ENCODE measurements around the gene SAMD5.
"Not testable (repeated sequence)": the region's sequence is repeated elsewhere in the genome, so short reads cannot be mapped to it uniquely, and the experiment has no call there.

Gene SAMD5

DNA sequence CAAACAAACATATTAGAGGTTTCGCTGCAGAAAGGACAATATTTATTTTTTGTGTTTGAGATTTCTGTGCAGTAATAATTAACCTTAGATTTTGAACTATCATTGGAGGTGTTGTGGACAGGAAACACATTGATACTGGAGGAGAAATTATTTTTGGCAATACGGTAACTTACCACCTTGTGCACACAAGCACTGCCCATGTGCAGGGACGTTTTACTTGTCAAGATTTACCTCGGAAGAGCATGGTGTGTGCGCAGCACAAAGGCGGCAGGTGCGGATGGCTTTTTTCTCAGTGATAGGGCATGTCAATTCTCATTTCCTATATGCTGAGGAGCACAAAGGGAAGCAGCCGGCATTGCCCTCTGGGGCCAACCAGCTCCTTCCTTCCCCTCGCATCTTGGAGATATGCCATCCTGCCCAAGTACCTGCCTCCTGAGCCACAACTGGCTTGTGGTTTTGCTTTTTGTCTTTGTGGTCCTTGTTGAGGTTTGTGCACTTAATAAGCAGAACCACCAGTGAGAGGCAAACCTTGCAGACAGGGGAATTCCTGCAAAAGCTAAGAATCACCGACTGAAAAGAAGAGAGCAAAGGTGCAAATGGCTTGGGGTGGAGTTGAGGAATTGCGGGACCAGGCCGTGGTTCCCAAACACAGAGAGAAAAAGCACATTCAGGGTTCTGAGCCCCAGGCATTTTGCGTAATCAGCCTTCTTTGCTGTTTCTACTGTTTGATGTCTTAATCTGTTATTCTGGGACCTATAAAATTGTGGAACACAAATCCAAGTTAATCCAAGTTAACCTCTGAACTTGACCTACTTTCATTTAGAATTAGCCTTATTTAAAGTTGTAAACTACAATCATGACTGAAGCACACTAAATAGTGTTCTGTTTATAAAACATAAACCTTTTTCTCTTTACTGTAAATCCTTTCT is 21.9 kb downstream of the SAMD5 start:
- no peak for DNase-seq

DNA sequence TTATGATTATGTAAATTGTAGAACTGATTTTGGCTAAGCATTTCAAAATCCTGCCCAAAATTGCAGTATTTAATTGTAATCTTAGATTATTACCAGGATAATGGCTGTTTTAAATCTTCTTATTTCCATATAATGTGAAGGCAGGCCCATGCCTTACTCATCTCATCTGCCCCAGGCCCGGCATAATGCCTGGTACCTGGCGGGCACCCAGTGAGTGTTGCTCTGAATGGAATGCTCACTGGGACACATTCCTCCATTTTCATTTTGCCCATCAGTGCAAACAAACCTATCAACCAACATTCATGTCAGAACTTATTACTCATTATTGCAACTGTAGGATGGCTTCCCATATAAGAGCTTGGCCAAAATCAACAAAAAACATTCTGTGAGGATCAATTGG is 22.8 kb downstream of the SAMD5 start:
- no peak for DNase-seq

DNA sequence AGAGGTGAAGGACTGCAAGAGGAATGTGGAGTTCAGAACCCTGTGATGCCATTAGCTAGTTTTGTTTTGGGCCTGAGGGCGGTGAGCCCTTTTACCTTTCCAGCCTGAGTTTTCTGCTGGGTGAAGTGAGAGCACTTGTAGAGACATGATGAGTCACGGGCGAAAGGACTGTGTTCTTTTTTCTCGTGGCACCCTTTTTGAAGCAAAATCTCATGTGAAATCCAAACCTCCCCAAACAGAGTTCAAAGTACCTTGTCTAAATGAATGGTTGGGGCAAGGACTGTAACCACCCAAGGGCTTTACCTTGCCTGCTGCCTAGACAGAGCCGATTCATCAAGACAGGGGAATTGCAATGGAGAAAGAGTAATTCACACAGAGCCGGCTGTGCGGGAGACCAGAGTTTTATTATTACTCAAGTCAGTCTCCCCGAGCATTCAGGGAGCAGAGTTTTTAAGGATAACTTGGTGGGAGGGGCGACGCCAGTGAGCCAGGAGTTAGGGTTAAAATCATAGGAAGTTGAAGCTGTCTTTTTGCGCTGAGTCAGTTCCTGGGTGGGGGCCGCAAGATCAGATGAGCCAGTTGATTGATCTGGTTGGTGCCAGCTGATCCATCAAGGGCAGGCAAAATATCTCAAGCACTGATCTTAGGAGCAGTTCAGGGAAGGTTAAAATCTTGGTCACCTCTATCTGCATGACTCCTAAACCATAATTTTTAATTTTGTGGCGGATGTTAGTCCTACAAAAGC is 25.8 kb downstream of the SAMD5 start:
- DNase-seq = no peak

DNA sequence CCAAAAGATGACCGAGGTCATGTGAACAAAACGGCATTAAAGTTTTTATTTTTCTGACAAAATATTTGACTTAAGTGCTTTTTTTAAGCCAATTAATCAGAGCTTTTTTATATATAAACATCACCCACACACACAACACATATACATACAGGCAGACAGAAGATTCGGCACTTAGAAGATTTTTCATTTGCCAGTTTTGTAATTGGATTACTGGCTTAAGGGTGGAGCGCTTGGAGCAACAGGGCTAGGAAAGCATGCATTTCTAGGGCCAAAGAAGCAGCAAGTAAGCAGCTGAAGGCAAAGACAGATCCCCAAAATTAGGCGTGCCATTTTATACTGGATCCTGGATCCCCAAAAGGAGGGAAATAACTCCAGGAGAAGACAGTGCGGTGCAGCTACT is 30.3 kb downstream of the SAMD5 start:
- no peak for DNase-seq

DNA sequence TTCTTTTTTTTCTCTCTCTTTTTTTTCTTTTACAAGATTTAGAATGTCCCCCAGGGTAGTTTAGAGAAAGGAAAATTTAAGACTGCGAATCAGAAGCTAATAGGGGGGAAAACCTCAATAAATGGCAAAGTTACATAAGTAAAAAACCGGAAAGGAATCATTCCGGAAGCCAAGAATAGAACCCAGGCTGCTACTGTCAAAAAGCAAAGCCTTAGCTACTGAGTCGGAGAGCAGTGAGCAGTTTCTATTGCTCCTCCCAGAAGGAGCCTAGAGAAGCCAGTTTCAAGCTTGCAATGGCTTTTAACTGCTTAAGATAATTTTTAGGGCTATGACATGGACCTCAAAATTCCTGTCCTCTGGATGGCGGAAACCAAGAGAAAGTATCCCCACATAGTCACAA is 31.6 kb downstream of the SAMD5 start:
- no peak for DNase-seq

DNA sequence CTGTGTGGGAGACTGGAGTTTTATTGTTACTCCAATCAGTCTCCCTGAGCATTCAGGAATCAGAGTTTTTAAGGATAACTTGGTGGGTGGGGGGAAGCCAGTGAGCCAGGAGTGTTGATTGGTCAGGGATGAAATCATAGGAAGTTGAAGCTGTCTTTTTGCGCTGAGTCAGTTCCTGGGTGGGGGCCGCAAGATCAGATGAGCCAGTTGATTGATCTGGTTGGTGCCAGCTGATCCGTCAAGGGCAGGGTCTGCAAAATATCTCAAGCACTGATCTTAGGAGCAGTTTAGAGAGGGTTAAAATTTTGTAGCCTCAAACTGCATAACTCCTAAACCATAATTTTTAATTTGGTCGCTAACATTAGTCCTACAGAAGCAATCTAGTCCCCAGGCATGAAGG is 33.9 kb downstream of the SAMD5 start:
- DNase-seq = not testable (repeated sequence)

DNA sequence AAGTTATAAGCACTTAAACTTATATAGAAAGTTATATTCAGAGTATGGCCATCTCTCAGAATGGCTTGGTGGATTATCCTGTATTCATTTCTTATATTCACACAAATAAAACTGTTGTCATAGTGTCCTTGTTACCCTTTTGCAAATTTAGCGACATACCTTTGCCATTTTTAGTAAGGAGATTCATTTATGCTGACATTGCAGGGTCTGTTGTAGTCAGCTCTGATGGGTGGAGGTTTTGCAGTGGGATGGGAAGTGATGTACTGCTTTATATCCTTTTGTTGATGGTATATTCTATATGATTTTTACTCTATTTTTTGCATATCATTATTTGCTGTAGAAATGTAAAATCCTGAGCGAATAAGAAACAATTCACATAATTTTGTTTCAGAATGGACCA is 35.9 kb downstream of the SAMD5 start:
- no peak for DNase-seq

DNA sequence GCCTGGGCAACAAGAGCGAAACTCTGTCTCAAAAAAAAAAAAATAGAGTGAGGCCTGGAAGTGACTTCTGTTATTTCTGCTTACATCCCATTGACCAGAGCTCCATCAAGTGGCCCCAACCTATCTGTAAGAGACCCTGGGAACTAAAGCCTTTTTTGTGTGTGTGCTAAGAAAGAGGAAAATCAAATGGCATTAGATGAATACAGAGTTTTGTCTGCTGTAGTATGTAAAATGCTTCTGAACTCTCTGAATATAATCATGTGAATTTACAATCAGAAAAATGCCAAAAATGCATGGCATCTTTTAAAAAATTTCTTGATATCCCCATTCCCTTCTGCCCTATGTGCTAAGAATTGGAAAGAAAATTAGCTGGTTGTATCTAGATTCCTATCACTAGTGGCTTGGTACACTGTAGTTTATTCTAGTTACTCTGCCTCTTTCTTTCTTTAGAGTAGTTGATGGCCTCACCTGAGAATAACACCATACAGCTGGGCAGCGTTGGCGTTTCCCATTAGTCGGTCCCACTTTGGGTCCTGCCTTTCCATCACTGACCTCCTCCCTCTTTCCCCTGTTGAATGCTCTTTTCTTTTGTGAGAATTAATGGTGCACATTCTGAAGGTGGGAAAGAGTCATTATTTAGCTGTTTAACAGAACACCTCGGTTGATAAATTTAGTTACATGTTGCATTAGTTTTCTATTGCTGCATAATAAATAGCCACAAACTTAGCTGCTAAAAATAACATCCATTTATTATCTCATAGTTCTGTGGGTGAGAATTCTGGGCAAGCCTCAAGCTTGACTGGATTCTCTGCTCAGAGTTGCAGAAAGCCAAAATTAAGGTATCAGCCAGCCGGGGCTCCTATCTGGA is 38.2 kb downstream of the SAMD5 start:
- DNase-seq = no peak

DNA sequence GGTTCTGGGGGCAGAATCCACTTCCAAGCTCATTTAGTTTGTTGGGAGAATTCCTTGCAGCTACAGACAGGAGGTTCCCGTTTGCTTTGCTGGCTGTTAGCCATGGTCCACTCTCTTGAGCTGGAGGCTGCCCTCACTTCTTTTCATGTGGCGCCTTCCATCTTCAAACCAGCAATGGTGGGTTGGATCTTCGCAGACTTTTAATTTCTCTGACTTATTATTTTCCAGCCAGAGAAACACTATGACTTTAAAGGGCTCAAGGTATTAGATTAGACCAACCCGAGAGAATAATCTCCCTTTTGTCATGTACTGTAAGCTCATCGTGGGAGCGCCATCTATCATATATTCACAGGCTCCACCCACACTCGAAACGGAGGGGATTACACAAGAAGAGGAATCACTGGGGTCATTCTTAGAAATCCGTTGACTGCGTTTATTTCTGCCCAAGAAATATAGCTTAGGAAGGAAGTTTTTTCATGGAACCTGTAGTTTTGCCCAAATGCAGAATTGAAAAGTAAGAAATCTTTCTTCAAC is 38.9 kb downstream of the SAMD5 start:
- no peak for DNase-seq

DNA sequence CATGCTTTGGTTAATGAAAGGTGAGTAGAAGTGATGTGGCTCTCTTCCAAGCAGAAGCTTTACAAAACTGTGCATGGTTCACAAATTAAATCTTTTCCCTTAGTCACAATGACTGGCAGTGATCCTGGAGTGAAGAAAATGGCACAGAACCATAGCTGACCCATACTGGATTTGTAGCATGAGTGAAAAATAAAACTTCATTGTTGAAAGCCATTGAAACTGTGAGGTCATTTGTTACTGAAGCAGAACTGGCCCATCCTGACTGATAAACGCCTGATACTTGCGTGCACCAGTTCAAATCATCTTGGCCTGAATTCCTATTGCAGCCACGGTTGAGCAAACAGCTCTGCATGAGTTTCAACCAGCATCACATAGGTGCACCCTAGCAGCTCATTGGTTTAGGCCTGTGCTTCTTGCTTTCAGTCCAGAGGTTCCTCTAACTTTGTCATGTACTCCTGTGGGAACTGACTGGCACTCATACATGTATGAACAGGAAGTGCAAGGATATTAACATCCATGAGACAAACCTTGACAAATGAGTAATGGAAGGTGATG is 40.5 kb downstream of the SAMD5 start:
- DNase-seq = no peak

DNA sequence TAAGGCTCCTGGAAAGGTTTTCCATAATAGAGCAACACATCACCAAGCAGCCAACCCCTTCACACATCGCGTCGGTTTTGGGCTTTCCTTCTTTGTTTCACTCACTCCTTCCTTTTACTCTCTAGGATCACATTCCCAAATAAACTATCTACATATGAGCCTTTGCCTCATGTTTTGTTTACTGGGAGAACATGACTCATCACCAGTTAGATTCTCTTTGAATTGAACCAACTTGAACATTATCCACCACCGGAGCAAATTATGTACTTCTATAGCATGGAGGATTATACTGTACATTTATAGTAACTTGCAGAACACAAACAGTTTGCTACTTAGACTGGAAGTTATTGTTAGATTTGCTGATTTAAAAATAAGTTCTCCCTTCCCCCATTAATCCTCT is 41.0 kb downstream of the SAMD5 start:
- DNase-seq = no peak

DNA sequence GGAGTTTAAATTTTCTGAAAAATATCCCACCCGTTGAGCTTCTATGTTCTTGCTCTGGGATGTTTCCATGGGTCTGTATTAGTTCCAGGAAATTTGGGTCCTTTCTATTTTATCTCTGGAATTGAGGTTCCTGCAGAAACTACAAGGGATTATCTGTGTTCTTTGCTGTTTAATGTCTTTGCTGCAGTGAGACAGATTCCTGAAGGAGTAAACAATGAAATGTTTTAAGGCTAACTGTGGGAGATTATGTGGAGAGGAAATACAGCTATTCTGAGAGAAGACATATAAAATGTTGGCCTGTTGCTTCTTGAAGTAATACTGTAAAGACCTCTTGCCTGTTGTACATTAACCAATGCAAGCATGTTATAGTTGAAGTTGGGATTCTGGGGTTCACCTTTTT is 43.5 kb downstream of the SAMD5 start:
- DNase-seq = no peak

DNA sequence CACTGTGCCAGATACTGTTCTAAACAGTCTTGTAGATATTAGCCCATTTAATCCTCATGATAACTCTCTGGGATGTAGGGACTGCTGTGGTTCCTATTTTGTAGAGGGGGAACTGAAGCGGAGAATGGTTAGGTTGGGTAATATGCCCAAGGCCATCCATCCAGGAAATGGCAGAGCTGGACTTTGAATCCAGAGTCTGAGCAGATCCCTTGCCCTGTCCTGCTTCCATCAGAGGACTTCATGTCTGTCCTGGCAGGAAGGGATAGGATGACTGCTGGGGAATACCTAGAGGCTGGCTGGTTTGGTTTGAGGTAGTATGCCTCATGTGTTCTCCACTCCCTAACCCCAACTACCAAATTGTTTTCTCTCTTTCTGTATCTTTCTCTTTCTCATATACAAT is 44.6 kb downstream of the SAMD5 start:
- DNase-seq = no peak

DNA sequence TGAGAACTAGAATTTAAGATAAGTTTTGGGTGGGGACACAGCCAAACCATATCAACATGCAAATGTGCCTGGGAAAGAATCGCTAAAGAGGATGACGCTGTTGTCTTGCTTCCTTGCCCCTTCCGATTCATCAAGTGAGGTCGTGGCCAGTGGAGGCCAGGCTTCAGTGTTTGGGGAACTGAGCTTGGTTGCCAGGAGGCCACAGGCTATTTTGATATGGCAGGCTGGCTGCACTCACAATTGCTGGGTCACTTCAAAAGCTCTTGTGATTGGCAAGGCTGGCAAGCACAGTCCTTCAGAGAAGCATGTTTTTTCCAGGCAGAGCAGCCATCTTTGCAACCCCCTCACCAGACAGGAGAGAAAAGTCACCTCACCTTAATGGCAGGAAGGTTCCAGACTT is 45.8 kb downstream of the SAMD5 start:
- DNase-seq = no peak

DNA sequence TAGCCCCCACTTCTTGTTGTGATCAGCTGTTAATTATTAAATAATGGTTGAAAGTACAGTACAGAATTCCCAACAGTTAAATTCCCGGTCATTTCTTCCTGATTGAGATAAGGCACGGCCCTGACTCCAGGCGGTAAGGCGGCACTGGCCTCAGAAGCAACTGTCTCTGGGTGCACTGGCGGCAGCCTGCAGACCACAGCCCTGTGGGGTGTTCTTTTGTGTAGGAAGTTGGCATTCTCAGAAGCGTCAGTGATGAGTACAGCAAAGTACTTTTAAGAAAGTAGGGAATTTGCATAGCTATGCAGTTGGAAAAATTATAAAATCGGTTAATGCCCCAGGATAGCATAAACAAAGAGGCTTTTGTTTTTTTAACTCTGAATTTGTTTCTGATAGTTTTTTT is 50.5 kb downstream of the SAMD5 start:
- no peak for DNase-seq

DNA sequence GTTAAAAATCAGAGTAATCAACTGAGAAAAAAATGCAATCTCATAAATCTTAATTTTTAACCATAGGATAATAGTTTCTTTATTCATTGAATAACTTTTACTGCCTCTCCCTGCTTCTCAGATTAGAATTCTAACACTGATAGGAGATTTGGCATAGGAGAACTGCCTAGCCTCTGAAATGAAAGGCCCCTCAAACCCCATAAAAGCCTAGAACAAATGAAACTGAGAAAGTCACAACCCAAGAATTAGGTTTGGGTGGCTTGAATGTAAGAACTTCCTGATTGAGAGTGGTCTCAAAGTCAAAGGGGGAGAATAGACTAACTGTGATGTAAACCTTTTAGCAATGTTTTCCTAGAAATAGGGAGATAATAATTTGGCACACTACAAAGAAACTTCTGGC is 52.2 kb downstream of the SAMD5 start:
- no peak for DNase-seq

DNA sequence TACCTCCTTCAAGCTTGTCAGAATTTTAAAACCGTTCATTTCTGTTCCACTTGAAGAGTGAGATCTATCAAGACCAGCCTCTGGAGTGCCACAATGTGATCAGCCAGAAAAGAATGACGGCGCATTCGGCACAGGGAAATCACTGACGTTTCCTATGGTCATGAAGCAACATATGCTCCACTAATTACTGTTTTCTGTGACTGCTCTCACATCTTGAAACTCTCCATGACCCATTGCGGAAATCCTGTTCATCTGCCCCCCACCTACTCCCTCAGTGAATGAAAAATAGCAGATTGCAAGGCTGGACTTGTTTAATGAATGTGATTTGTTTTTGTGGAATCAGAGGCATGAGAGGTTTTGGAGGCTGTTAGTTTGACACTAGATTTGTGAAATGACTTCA is 53.2 kb downstream of the SAMD5 start:
- no peak for DNase-seq

DNA sequence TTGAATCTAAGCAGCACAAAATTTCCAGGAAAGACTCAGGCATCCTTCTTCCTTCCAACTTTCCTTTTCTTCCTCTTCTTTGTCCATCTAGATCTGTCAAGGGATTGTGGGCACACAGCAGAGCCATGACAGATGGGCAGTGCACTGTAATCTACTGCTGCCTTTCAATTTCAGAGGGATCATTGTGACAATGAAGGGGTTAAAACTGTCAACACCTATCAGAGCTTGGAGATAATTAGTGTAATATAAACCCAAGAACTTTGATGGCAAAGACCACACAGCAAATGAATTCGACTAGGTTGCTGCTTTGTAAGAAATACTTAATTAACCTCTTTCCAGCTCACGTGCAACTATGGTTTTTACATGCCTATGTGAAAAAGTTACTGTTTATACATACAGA is 55.0 kb downstream of the SAMD5 start:
- DNase-seq = no peak

DNA sequence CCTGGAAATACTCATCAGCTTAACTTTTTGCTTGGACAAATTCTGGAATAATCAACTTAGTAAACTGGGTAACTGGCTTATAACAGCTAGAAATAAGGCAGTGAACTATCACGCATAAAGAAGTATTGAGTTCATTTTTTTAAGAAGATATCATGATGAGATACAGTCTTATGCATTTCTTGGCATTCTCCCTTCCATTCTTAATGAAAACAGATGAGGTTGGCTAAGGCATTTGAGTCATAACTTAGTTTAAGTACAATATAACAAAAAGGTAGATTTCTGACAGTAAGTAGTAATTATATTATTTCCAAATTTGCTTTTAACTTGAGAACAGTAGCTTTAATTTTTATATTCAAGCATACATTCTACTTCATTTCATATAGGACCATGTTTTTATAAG is 56.1 kb downstream of the SAMD5 start:
- no peak for DNase-seq

DNA sequence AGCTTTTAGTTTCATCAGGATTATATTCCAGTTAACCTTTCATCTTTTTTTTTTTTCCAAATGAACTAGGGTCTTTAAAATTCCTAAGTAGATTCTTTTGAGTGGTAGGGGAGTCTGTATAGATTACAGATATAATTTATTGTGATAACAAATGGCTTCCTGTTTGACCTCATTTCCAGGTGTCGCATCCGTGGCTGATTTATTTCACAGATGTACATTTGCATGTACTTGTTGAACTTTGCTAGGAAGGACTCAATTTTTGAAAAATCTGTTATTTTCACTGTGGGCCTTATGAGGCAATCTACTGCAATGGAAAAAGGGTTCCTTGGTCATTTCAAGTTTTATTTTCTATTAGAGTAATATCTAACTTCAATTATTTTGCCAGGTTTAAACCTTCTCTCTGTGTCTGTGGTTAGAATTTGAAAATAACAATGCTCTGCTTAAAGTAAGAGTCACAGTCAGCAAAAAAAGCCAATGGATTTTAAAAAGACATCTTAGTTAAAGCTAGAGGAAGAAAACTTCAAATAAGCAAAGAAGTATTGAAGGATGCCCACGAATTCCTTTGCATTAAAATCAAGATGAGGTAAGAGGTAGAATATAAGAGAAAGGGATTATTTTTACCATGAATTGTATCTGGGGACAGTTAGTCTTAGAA is 57.9 kb downstream of the SAMD5 start:
- DNase-seq = no peak

DNA sequence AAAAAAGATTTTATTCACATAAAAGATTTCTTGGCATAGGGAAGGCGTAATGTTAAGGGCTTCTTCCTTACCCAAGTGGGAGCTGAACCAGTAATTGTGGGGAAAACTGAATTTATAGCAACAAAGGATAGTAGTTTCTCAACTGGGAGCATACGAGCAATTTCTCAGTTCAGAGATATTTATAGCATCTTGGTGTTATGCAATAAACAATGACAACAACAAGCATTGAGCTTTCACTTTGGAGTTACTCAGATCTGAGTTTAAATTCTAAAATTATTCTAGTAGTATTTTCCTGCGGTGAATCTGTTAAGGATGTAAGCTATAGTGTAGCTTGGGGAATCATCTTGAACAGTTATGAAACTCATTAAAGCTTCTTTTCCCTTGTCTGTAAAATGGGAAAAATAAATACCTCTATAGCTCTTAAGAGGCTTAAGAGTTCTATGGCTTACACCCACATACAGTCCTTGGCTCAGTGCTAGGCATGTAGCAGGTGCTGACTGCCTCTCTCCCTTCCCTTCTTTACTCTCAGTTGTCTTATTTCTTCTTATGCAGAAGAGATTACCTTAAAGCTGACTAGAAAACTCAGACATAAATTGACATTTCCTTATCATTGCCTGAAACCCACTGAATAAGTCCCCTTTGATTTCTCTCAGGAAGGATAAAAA is 58.8 kb downstream of the SAMD5 start:
- no peak for DNase-seq

DNA sequence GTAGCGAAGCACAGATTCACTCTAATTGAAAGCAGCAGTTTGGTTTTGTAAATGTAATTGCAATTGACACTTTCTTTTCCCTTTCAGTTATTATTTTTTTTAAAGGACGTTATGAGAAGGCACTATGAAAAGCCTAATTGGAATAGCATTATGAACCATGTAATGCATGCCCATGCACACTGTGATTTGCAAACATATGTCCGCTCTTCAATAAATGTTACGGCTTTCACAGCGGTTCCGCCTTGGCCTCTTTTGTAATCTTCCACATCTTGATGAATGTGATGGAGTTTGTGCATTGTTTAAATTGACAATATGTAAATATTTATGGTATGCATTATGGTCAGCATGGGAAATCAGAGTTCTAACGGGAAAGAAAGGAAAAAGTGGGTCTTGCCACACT is 61.3 kb downstream of the SAMD5 start:
- DNase-seq = no peak
